Smooth muscle cell (in vitro differentiated cells): ENCODE measurements around the gene LARP4B. TPM values are rescaled to one million over a fixed set of nuclear protein-coding genes. Genes with fewer than 3 reads are reported as not detected.

Experiments
- DNase-seq: peaks from one replicate; lab custom pipeline; 2025; ENCODE audit not compliant: unreplicated experiment; lab: John Stamatoyannopoulos, UW
- H2AFZ ChIP-seq: fragments of 200-600 bp; sonication (generic); 2 replicates; pipeline ENCODE4 v1.6.0; 2016; ENCODE audit warnings: antibody characterized with exemption, low read depth, mild to moderate bottlenecking
- H3F3A ChIP-seq: fragments of 200-600 bp; sonication (generic); 2 replicates; pipeline ENCODE4 v1.6.0; 2017; ENCODE audit warnings: antibody characterized with exemption, low read depth
- H3K27ac ChIP-seq: fragments of 200-600 bp; sonication (generic); 2 replicates; pipeline ENCODE4 v1.5.1; 2016; ENCODE audit warnings: low read depth, mild to moderate bottlenecking
- H3K27me3 ChIP-seq: fragments of 200-600 bp; sonication (generic); 2 replicates; pipeline ENCODE4 v1.6.1; 2016; ENCODE audit warnings: low read depth, mild to moderate bottlenecking
- H3K36me3 ChIP-seq: fragments of 200-600 bp; sonication (generic); 2 replicates; pipeline ENCODE4 v1.5.1; 2016; ENCODE audit warnings: low read depth
- H3K4me1 ChIP-seq: fragments of 200-600 bp; sonication (generic); 2 replicates; pipeline ENCODE4 v1.5.1; 2016; ENCODE audit warnings: low read depth
- H3K4me2 ChIP-seq: fragments of 200-600 bp; sonication (generic); 2 replicates; pipeline ENCODE4 v1.6.0; 2016; ENCODE audit warnings: mild to moderate bottlenecking
- H3K4me3 ChIP-seq: fragments of 200-600 bp; sonication (generic); 2 replicates; pipeline ENCODE4 v1.5.1; 2016; ENCODE audit warnings: mild to moderate bottlenecking
- H3K79me2 ChIP-seq: fragments of 200-600 bp; sonication (generic); 2 replicates; pipeline ENCODE4 v1.6.0; 2016; ENCODE audit warnings: low read depth, mild to moderate bottlenecking
- H3K9ac ChIP-seq: fragments of 200-600 bp; sonication (generic); 2 replicates; pipeline ENCODE4 v1.6.0; 2016; ENCODE audit warnings: low read depth
- H3K9me3 ChIP-seq: fragments of 200-600 bp; sonication (generic); replicated peaks from 2 replicates; pipeline ENCODE4 v1.5.1; 2016; ENCODE audit warnings: low read depth
- H4K20me1 ChIP-seq: fragments of 200-600 bp; sonication (generic); 2 replicates; pipeline ENCODE4 v1.6.0; 2016; ENCODE audit warnings: low read depth
- CTCF ChIP-seq: fragments of 200-600 bp; sonication (generic); IDR thresholded peaks from 2 replicates; pipeline ENCODE4 v1.5.1; 2017; ENCODE audit warnings: borderline replicate concordance, mild to moderate bottlenecking, antibody characterized with exemption; ENCODE audit not compliant: insufficient read depth, poor library complexity, severe bottlenecking
- WGBS: methylation state at CpG from one replicate; pipeline ENCODE4 v1.1.7; 2016; ENCODE audit warnings: low lambda C conversion rate; 5-methylcytosine and 5-hydroxymethylcytosine counted together
- polyA plus RNA-seq: library from polyadenylated mRNA; unstranded; fragments of >200 nt; fragmentation: Nextera tagmentation; extraction: Ambion mirVana; gene quantifications from 2 replicates; pipeline ENCODE4 v1.2.1, GENCODE V29; 2016
- total RNA-seq: library from RNA; depleted of rRNA; stranded (reverse); fragments of >200 nt; gene quantifications from 2 replicates; pipeline ENCODE4 v1.2.3, GENCODE V29; 2014

Gene LARP4B
- total and polyA plus RNA-seq, 2 experiments from 2014 or later = 16.7 to 24.9 TPM

GRCh38 chr10:955127-955819 lies 23.8 kb upstream of the LARP4B start:
- no peak for TF ChIP-seq CTCF
- Histone ChIP-seq H3K27me3 (peaks cover 3% of the 10 kb centered on the region), H3K4me2 (no peak overlapping the region), H3F3A (no peaks in the 10 kb centered on the region), H3K9me3 (no peaks in the 10 kb centered on the region), H3K79me2 (no peaks in the 10 kb centered on the region), H3K4me1 (no peaks in the 10 kb centered on the region), H3K27ac (no peak overlapping the region), H3K36me3 (no peaks in the 10 kb centered on the region), H2AFZ (no peak overlapping the region), H3K4me3 (no peak overlapping the region), H3K9ac (no peak overlapping the region), H4K20me1 (no peaks in the 10 kb centered on the region)
- 72% methylated on average over 13 of the region's 13 CpGs for whole genome bisulfite sequencing
- no peak for DNase-seq

- H3K79me2 ChIP-seq = no peaks in the 10 kb centered on the region
- H3K27ac ChIP-seq = no peak overlapping the region
- no peaks in the 10 kb centered on the region for H3K36me3 ChIP-seq
- no peak overlapping the region for H3K4me3 ChIP-seq
- H2AFZ ChIP-seq = no peak overlapping the region
- WGBS = 90% methylated on average over 15 of the region's 21 CpGs
- no peaks in the 10 kb centered on the region for H3K4me1 ChIP-seq
- no peak overlapping the region for H3K4me2 ChIP-seq
- no peaks in the 10 kb centered on the region for H4K20me1 ChIP-seq
- H3F3A ChIP-seq = no peaks in the 10 kb centered on the region
- DNase-seq = no peak
- no peaks in the 10 kb centered on the region for H3K9me3 ChIP-seq
- TF ChIP-seq CTCF = no peak
- peaks cover 10% of the 10 kb centered on the region for H3K27me3 ChIP-seq
- H3K9ac ChIP-seq = no peak overlapping the region
Measured at GRCh38 chr10:954396-954795, 22.9 kb upstream of the LARP4B start.

GRCh38 chr10:953836-954235 lies 22.3 kb upstream of the LARP4B start:
- H2AFZ ChIP-seq = no peak overlapping the region
- no peaks in the 10 kb centered on the region for H3K9me3 ChIP-seq
- H3F3A ChIP-seq = no peaks in the 10 kb centered on the region
- no peaks in the 10 kb centered on the region for H3K4me1 ChIP-seq
- no peak for DNase-seq
- no peaks in the 10 kb centered on the region for H3K36me3 ChIP-seq
- no peak overlapping the region for H3K4me2 ChIP-seq
- no peaks in the 10 kb centered on the region for H4K20me1 ChIP-seq
- WGBS = 93% methylated on average over 11 of the region's 11 CpGs
- H3K9ac ChIP-seq = no peak overlapping the region
- TF ChIP-seq CTCF = no peak
- no peak overlapping the region for H3K4me3 ChIP-seq
- peaks cover 10% of the 10 kb centered on the region for H3K27me3 ChIP-seq
- H3K27ac ChIP-seq = no peak overlapping the region
- H3K79me2 ChIP-seq = no peaks in the 10 kb centered on the region

- Histone ChIP-seq H3F3A (no peaks in the 10 kb centered on the region), H3K4me3 (no peak overlapping the region), H3K9ac (no peak overlapping the region), H3K27me3 (peaks cover 10% of the 10 kb centered on the region), H3K36me3 (no peaks in the 10 kb centered on the region), H2AFZ (no peak overlapping the region), H3K79me2 (no peaks in the 10 kb centered on the region), H3K27ac (no peak overlapping the region), H4K20me1 (no peaks in the 10 kb centered on the region), H3K4me1 (no peaks in the 10 kb centered on the region), H3K9me3 (no peaks in the 10 kb centered on the region), H3K4me2 (no peak overlapping the region)
- TF ChIP-seq CTCF = no peak
- 92% methylated on average over 9 of the region's 9 CpGs for WGBS
- DNase-seq = no peak
Measured at GRCh38 chr10:949446-949845, 17.9 kb upstream of the LARP4B start.
